K562 (cell line): ENCODE results near the gene PRM1.
A peak's percentile ranks its signal among the peaks of the same experiment; 100 is the strongest.

Source experiments
- EZH2 ChIP-seq: IDR thresholded peaks from 2 replicates; pipeline ENCODE4 v1.6.1; 2012; ENCODE audit warnings: low read depth, mild to moderate bottlenecking, inconsistent platforms, low read length, borderline replicate concordance
- GABPB1 ChIP-seq: sonication (generic); formaldehyde crosslinking; IDR thresholded peaks from 2 replicates; pipeline ENCODE4 v1.8.0; 2022; ENCODE audit warnings: mild to moderate bottlenecking, missing genetic modification reagents
- GTF2E2 ChIP-seq: fragments of 200-800 bp; sonication (Bioruptor generic); IDR thresholded peaks from 2 replicates; pipeline ENCODE4 v1.6.1; 2016; ENCODE audit warnings: missing genetic modification characterization, missing compliant biosample characterization
- MXI1 ChIP-seq: IDR thresholded peaks from 2 replicates; pipeline ENCODE4 v1.6.1; 2011; ENCODE audit warnings: low read depth, mild to moderate bottlenecking, improper control_type of control experiment, low read length
- MYC ChIP-seq, 2 experiments: fragments of 250-450 bp in 1 of 2; sonication (Bioruptor Pico) in 1 of 2; IDR thresholded peaks; 2 replicates each; pipeline versions ENCODE4 v1.5.1 to v1.6.1; 2012 to 2021; ENCODE audit warnings: low read depth in 2 of 2, borderline replicate concordance in 1 of 2, improper control_type of control experiment in 1 of 2, low read length in 1 of 2, mild to moderate bottlenecking in 1 of 2, moderate library complexity in 1 of 2
- NR3C1 ChIP-seq: sonication (generic); formaldehyde crosslinking; IDR thresholded peaks from 2 replicates; pipeline ENCODE4 v1.8.1; 2022; ENCODE audit warnings: missing genetic modification reagents
- RFX5 ChIP-seq: IDR thresholded peaks from 2 replicates; pipeline ENCODE4 v1.6.1; 2011; ENCODE audit warnings: low read depth, mild to moderate bottlenecking, improper control_type of control experiment, low read length
- SOX6 ChIP-seq: fragments of 450-650 bp; IDR thresholded peaks from 2 replicates; pipeline ENCODE4 v1.6.1; 2014; ENCODE audit warnings: mild to moderate bottlenecking
- ZFP36 ChIP-seq: fragments of 150-350 bp; IDR thresholded peaks from 2 replicates; pipeline ENCODE4 v1.6.1; 2018; ENCODE audit warnings: low read length, low read depth; ENCODE audit not compliant: partially characterized antibody
- TF ChIP-seq, protein P1 (sequence below): sonication (generic); formaldehyde crosslinking; IDR thresholded peaks from 2 replicates; pipeline ENCODE4 v1.8.1; 2022; ENCODE audit warnings: missing genetic modification reagents
- TF ChIP-seq, protein P2 (sequence below), 3 experiments: IDR thresholded peaks in 2 of 3; conservative IDR thresholded peaks in 1 of 3; 2 replicates each; pipeline ENCODE4 v1.5.1; 2011 to 2012; ENCODE audit warnings: low read length in 3 of 3, mild to moderate bottlenecking in 3 of 3, control low read depth in 2 of 3, improper control_type of control experiment in 1 of 3, inconsistent platforms in 1 of 3, low read depth in 1 of 3, mixed read lengths in 1 of 3, moderate library complexity in 1 of 3; ENCODE audit not compliant: insufficient read depth in 2 of 3

- TF ChIP-seq SOX6 (no peak), GTF2E2 (tag) (no peak), MXI1 (no peak), RFX5 (no peak), EZH2 (no peak), GABPB1 (CRISPR knock-in tag) (peak; percentile 42; the same call in 1 of the 2 replicates), MYC (IDR thresholded peaks at IDR 0.05; ENCODE audit: low read depth, low read length) (no peak), MYC (CRISPR knock-in tag; IDR thresholded peaks at IDR 0.05; ENCODE audit: borderline replicate concordance, low read depth) (no peak), ZFP36 (no peak), NR3C1 (CRISPR knock-in tag) (no peak)
- TF ChIP-seq, protein P1, sequence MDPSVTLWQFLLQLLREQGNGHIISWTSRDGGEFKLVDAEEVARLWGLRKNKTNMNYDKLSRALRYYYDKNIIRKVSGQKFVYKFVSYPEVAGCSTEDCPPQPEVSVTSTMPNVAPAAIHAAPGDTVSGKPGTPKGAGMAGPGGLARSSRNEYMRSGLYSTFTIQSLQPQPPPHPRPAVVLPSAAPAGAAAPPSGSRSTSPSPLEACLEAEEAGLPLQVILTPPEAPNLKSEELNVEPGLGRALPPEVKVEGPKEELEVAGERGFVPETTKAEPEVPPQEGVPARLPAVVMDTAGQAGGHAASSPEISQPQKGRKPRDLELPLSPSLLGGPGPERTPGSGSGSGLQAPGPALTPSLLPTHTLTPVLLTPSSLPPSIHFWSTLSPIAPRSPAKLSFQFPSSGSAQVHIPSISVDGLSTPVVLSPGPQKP (CRISPR knock-in tag) = no peak
- TF ChIP-seq, protein P2, sequence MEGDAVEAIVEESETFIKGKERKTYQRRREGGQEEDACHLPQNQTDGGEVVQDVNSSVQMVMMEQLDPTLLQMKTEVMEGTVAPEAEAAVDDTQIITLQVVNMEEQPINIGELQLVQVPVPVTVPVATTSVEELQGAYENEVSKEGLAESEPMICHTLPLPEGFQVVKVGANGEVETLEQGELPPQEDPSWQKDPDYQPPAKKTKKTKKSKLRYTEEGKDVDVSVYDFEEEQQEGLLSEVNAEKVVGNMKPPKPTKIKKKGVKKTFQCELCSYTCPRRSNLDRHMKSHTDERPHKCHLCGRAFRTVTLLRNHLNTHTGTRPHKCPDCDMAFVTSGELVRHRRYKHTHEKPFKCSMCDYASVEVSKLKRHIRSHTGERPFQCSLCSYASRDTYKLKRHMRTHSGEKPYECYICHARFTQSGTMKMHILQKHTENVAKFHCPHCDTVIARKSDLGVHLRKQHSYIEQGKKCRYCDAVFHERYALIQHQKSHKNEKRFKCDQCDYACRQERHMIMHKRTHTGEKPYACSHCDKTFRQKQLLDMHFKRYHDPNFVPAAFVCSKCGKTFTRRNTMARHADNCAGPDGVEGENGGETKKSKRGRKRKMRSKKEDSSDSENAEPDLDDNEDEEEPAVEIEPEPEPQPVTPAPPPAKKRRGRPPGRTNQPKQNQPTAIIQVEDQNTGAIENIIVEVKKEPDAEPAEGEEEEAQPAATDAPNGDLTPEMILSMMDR (IDR thresholded peaks at IDR 0.05 in 2 of 3, conservative IDR thresholded peaks at IDR 0.05 in 1 of 3; ENCODE audit: insufficient read depth in 2 of 3, low read depth in 1 of 3, low read length in 3 of 3) = peak; percentile 82 to 86 (median 84)
Observed at GRCh38 chr16:11257131-11257938, 23.8 kb downstream of the PRM1 start.
